NB4 (cell line): ENCODE results near the gene ADAM10.

Experiments
- CTCF ChIP-seq: IDR thresholded peaks from one replicate; pipeline ENCODE4 v1.5.1; 2012; ENCODE audit warnings: low read depth, low read length
- POLR2A ChIP-seq: IDR thresholded peaks from 2 replicates; pipeline ENCODE4 v1.6.1; 2011; ENCODE audit warnings: mild to moderate bottlenecking; ENCODE audit not compliant: insufficient read length; ENCODE audit errors: extremely low read depth

- TF ChIP-seq CTCF, result no peak
- no peak for TF ChIP-seq POLR2A
These were observed 119.9 kb downstream of the ADAM10 start for GRCh38 chr15:58629625-58630024.
